IMR-90 (cell line): ENCODE results near the gene KAT6B. TPM values are rescaled to one million over a fixed set of nuclear protein-coding genes. Genes with fewer than 3 reads are reported as not detected.

Source experiments
- ATAC-seq: fragments of 200-7000 bp; cut with Tn5 transposase; 2 replicates; pipeline ENCODE4 v1.9.1; 2020; ENCODE audit warnings: low read depth, mild to moderate bottlenecking, moderate library complexity
- BruUV-seq: library from RNA; stranded (reverse); fragments of 400-500 nt; replicated peaks from 2 replicates; lab custom pipeline; 2021; lab: Mats Ljungman, UMichigan
- CTCF ChIA-PET: fragments of 300-600 bp; formaldehyde crosslinking; extraction: SDS; loops from one replicate; lab custom pipeline; 2021; ENCODE audit warnings: antibody characterized with exemption; lab: Yijun Ruan, JAX
- POLR2A ChIA-PET: fragments of 300-600 bp; sonication (Branson Sonifier 250); formaldehyde crosslinking; loops from one replicate; lab custom pipeline; 2022; ENCODE audit warnings: antibody characterized with exemption; ENCODE audit not compliant: unreplicated experiment; lab: Charles Lee
- DNase-seq: peaks from one replicate; pipeline ENCODE4 v3.0.0; 2013
- H2AFZ ChIP-seq: replicated peaks from 2 replicates; pipeline ENCODE3; 2013; ENCODE audit warnings: low read length, mild to moderate bottlenecking; ENCODE audit not compliant: poor library complexity
- H2AK5ac ChIP-seq: 2 replicates; pipeline ENCODE4 v1.6.1; 2013; ENCODE audit warnings: low read depth, low read length, inconsistent platforms
- H2AK9ac ChIP-seq: replicated peaks from 2 replicates; pipeline ENCODE3; 2013; ENCODE audit warnings: mild to moderate bottlenecking, low read depth, low read length, moderate library complexity; ENCODE audit not compliant: poor library complexity
- H2BK120ac ChIP-seq: 2 replicates; pipeline ENCODE4 v1.6.1; 2013; ENCODE audit warnings: low read depth, low read length, inconsistent platforms
- H2BK15ac ChIP-seq: 3 replicates; pipeline ENCODE4 v1.6.1; 2013; ENCODE audit warnings: low read depth, low read length, inconsistent platforms
- H2BK20ac ChIP-seq: 2 replicates; pipeline ENCODE4 v1.6.1; 2013; ENCODE audit warnings: low read depth, mild to moderate bottlenecking, inconsistent platforms, low read length, moderate library complexity
- H2BK5ac ChIP-seq: 2 replicates; pipeline ENCODE4 v1.6.1; 2013; ENCODE audit warnings: mild to moderate bottlenecking, low read depth, low read length, inconsistent platforms; ENCODE audit not compliant: poor library complexity, severe bottlenecking
- H3K14ac ChIP-seq: replicated peaks from 2 replicates; pipeline ENCODE4 v1.6.1; 2013; ENCODE audit warnings: low read depth, low read length, inconsistent platforms
- H3K18ac ChIP-seq: 2 replicates; pipeline ENCODE4 v1.6.1; 2013; ENCODE audit warnings: low read depth, low read length, control low read depth
- H3K23ac ChIP-seq: 2 replicates; pipeline ENCODE4 v1.6.1; 2013; ENCODE audit warnings: low read depth, low read length, inconsistent platforms
- H3K27ac ChIP-seq: 2 replicates; pipeline ENCODE4 v1.5.1; 2013; ENCODE audit warnings: mild to moderate bottlenecking, control low read depth, low read length; ENCODE audit not compliant: insufficient read depth
- H3K27me3 ChIP-seq: 2 replicates; pipeline ENCODE4 v1.6.1; 2013; ENCODE audit warnings: low read length; ENCODE audit not compliant: control insufficient read depth, insufficient read depth
- H3K36me3 ChIP-seq: 2 replicates; pipeline ENCODE4 v1.6.1; 2013; ENCODE audit warnings: low read length, mixed read lengths; ENCODE audit not compliant: control insufficient read depth, insufficient read depth
- H3K4ac ChIP-seq: 2 replicates; pipeline ENCODE4 v1.6.1; 2013; ENCODE audit warnings: low read depth, low read length, inconsistent platforms
- H3K4me1 ChIP-seq: 2 replicates; pipeline ENCODE4 v1.6.1; 2013; ENCODE audit warnings: low read length, mixed read lengths; ENCODE audit not compliant: control insufficient read depth, insufficient read depth
- H3K4me2 ChIP-seq: 2 replicates; pipeline ENCODE4 v1.6.1; 2013; ENCODE audit warnings: low read depth, mild to moderate bottlenecking, control low read depth, low read length, moderate library complexity
- H3K4me3 ChIP-seq: 2 replicates; pipeline ENCODE4 v1.5.1; 2013; ENCODE audit warnings: low read depth, mild to moderate bottlenecking, control low read depth, low read length, moderate library complexity; ENCODE audit not compliant: insufficient read depth
- H3K56ac ChIP-seq: 2 replicates; pipeline ENCODE4 v1.6.1; 2013; ENCODE audit warnings: low read length, inconsistent platforms; ENCODE audit not compliant: insufficient read depth; ENCODE audit errors: extremely low read depth
- H3K79me1 ChIP-seq, 2 experiments: 2 replicates each; pipeline ENCODE4 v1.6.1; 2013; ENCODE audit warnings: low read length in 2 of 2, inconsistent platforms in 1 of 2, low read depth in 1 of 2
- H3K9ac ChIP-seq: 2 replicates; pipeline ENCODE4 v1.6.1; 2013; ENCODE audit warnings: low read depth, low read length, control low read depth
- H3K9me1 ChIP-seq: 2 replicates; pipeline ENCODE4 v1.6.1; 2013; ENCODE audit warnings: low read length, inconsistent platforms; ENCODE audit not compliant: insufficient read depth
- H3K9me3 ChIP-seq: 2 replicates; pipeline ENCODE4 v1.6.1; 2013; ENCODE audit warnings: low read length; ENCODE audit not compliant: control insufficient read depth, insufficient read depth
- H4K20me1 ChIP-seq: 2 replicates; pipeline ENCODE4 v1.6.1; 2013; ENCODE audit warnings: low read length, inconsistent platforms; ENCODE audit not compliant: insufficient read depth
- H4K5ac ChIP-seq: 2 replicates; pipeline ENCODE4 v1.6.1; 2013; ENCODE audit warnings: mild to moderate bottlenecking, low read depth, low read length, control low read depth
- H4K8ac ChIP-seq, 2 experiments: 2 replicates each; pipeline ENCODE4 v1.6.1; 2013; ENCODE audit warnings: low read depth in 2 of 2, low read length in 2 of 2, control low read depth in 1 of 2, inconsistent platforms in 1 of 2
- H4K91ac ChIP-seq: 2 replicates; pipeline ENCODE4 v1.6.1; 2013; ENCODE audit warnings: low read depth, low read length, inconsistent platforms; ENCODE audit not compliant: insufficient read depth
- BHLHE40 ChIP-seq: fragments of 150-350 bp; IDR thresholded peaks from 2 replicates; pipeline ENCODE4 v1.6.1; 2016; ENCODE audit warnings: mild to moderate bottlenecking, low read depth, low read length
- CEBPB ChIP-seq: IDR thresholded peaks from 2 replicates; pipeline ENCODE4 v1.6.1; 2012; ENCODE audit warnings: low read depth, low read length, improper control_type of control experiment
- CHD1 ChIP-seq: IDR thresholded peaks from 2 replicates; pipeline ENCODE4 v1.6.1; 2012; ENCODE audit warnings: low read depth, low read length, improper control_type of control experiment
- CTCF ChIP-seq: conservative IDR thresholded peaks from 2 replicates; pipeline ENCODE4 v1.5.1; 2012; ENCODE audit warnings: mild to moderate bottlenecking, low read depth, low read length, improper control_type of control experiment
- ELK1 ChIP-seq: fragments of 150-350 bp; IDR thresholded peaks from 2 replicates; pipeline ENCODE4 v1.6.1; 2016; ENCODE audit warnings: low read depth, mild to moderate bottlenecking, low read length, moderate library complexity, borderline replicate concordance
- FOS ChIP-seq: fragments of 150-350 bp; IDR thresholded peaks from 2 replicates; pipeline ENCODE4 v1.6.1; 2016; ENCODE audit warnings: low read depth, low read length
- MAFK ChIP-seq: IDR thresholded peaks from 2 replicates; pipeline ENCODE4 v1.6.1; 2012; ENCODE audit warnings: low read depth, low read length, improper control_type of control experiment
- MAZ ChIP-seq: IDR thresholded peaks from 2 replicates; pipeline ENCODE4 v1.6.1; 2012; ENCODE audit warnings: low read depth, mild to moderate bottlenecking, low read length, improper control_type of control experiment, moderate library complexity, borderline replicate concordance
- MXI1 ChIP-seq: IDR thresholded peaks from 2 replicates; pipeline ENCODE4 v1.6.1; 2012; ENCODE audit warnings: low read depth, mild to moderate bottlenecking, low read length, moderate library complexity, borderline replicate concordance
- NFE2L2 ChIP-seq: fragments of 150-350 bp; IDR thresholded peaks from 2 replicates; pipeline ENCODE4 v1.6.1; 2016; ENCODE audit warnings: low read depth, mild to moderate bottlenecking, low read length
- POLR2A ChIP-seq: IDR thresholded peaks from 2 replicates; pipeline ENCODE4 v1.6.1; 2012; ENCODE audit warnings: mild to moderate bottlenecking, low read depth, low read length
- RAD21 ChIP-seq: IDR thresholded peaks from 2 replicates; pipeline ENCODE4 v1.6.1; 2012; ENCODE audit warnings: low read length, improper control_type of control experiment
- RCOR1 ChIP-seq: IDR thresholded peaks from 2 replicates; pipeline ENCODE4 v1.6.1; 2012; ENCODE audit warnings: mild to moderate bottlenecking, low read length, improper control_type of control experiment; ENCODE audit not compliant: insufficient replicate concordance
- RFX5 ChIP-seq: IDR thresholded peaks from 2 replicates; pipeline ENCODE4 v1.8.0; 2012; ENCODE audit warnings: low read depth, mild to moderate bottlenecking, low read length, moderate library complexity
- SMC3 ChIP-seq: fragments of 150-350 bp; IDR thresholded peaks from 2 replicates; pipeline ENCODE4 v1.6.1; 2016; ENCODE audit warnings: low read depth, mild to moderate bottlenecking, antibody characterized with exemption, low read length, moderate library complexity
- USF2 ChIP-seq: fragments of 150-350 bp; IDR thresholded peaks from 2 replicates; pipeline ENCODE4 v1.6.1; 2017; ENCODE audit warnings: mild to moderate bottlenecking, antibody characterized with exemption, low read length, low read depth
- WGBS, 2 experiments: methylation state at CpG; one replicate each; pipeline versions ENCODE4 v1.1.5 to v1.1.7; 2013; ENCODE audit warnings: missing lambda C conversion rate in 2 of 2; ENCODE audit not compliant: insufficient read length in 1 of 2; ENCODE audit errors: extremely low coverage in 2 of 2; 5-methylcytosine and 5-hydroxymethylcytosine counted together
- dilution Hi-C: fragments of 300-500 bp; cut with HindIII; formaldehyde crosslinking; loops from one replicate; pipeline ENCODE4 v1.14.3; 2018; ENCODE audit warnings: low sequenced_read_pairs; ENCODE audit not compliant: unreplicated experiment
- in situ Hi-C: fragments of 300-500 bp; cut with MboI; formaldehyde crosslinking; loops from 3 replicates; pipeline ENCODE4 v1.14.3; 2019; ENCODE audit warnings: low sequenced_read_pairs, inconsistent platforms, mixed read lengths
- intact Hi-C: fragments of 100-400 bp; cut with micrococcal nuclease; formaldehyde crosslinking; loops from 2 replicates; pipeline ENCODE4 v1.10.0; 2022
- polyA plus RNA-seq, 3 experiments: library from polyadenylated mRNA; depleted of rRNA; stranded (reverse); fragments of >200 nt; gene quantifications; 2 replicates each; pipeline ENCODE4 v1.2.3, GENCODE V29; 2012; ENCODE audit warnings: low replicate concordance in 1 of 3
- total RNA-seq: library from RNA; depleted of rRNA; stranded (reverse); fragments of >200 nt; gene quantifications from 2 replicates; pipeline ENCODE4 v1.2.3, GENCODE V29; 2012

The KAT6B gene
- total and polyA plus RNA-seq, 2 of the 4 experiments (the other 2 are of a cell fraction) = 8.8 to 28.1 TPM

GRCh38 chr10:74922921-74923320 lies 96.5 kb downstream of the KAT6B start:
- peak; percentile 52 for DNase-seq
- in situ Hi-C loops = no loop called here

More at GRCh38 chr10:74922921-74923320, 96.5 kb downstream of the KAT6B start:
- 90% methylated on average over 1 of the region's 1 CpG; no CpG with 5 or more reads in 1 of the 2 experiments for WGBS, 2 experiments
- no peak for ATAC-seq
- 0 out of 2 replicates have a peak overlapping the region, but pooled peaks have one; percentile 12 for H4K5ac ChIP-seq
- no peak overlapping the region for H2AK9ac ChIP-seq
- H2AK5ac ChIP-seq = peak overlapping the region; percentile 99
- H3K79me1 ChIP-seq = peaks cover 36 to 64% of the 10 kb centered on the region in 2 experiments
- H4K8ac ChIP-seq = peak overlapping the region; percentile 58 to 91; a peak in 3 of 4 replicates
- H2BK5ac ChIP-seq = peak overlapping the region; percentile 92
- H2AFZ ChIP-seq = no peak overlapping the region
- intact Hi-C loops (loop anchor here (10.0 kb wide), 1 partner anchor 312 kb away; the partner anchor contains the start of gene COMTD1), dilution Hi-C loops (no loop called here)
- H2BK15ac ChIP-seq = peak overlapping the region; percentile 95; the same call in 2 of the 3 replicates
- POLR2A ChIA-PET = no interaction called here
- H3K4me3 ChIP-seq = no peak overlapping the region
- CTCF ChIA-PET = interaction anchor here (0.6 kb wide), 1 partner anchor 264 kb away, joined by 3 read pairs; no protein-coding TSS in a partner anchor
- H2BK120ac ChIP-seq = peak overlapping the region; percentile 97
- H3K18ac ChIP-seq = peak overlapping the region; percentile 74; the same call in 1 of the 2 replicates
- H3K9me3 ChIP-seq = peaks cover 5% of the 10 kb centered on the region
- peak overlapping the region; percentile 54; the same call in 1 of the 2 replicates for H3K27ac ChIP-seq
- no peak overlapping the region for H3K56ac ChIP-seq
- peaks cover 30% of the 10 kb centered on the region for H3K9me1 ChIP-seq
- H3K4ac ChIP-seq = peak overlapping the region; percentile 98
- peak overlapping the region; percentile 98 for H2BK20ac ChIP-seq
- H3K4me1 ChIP-seq = peaks cover 27% of the 10 kb centered on the region
- peak overlapping the region; percentile 41; the same call in 1 of the 2 replicates for H3K4me2 ChIP-seq
- peak overlapping the region; percentile 94 for H3K14ac ChIP-seq
- no TSS peak for BruUV-seq
- H3K27me3 ChIP-seq = no peaks in the 10 kb centered on the region
- H3K36me3 ChIP-seq = no peaks in the 10 kb centered on the region
- 0 out of 2 replicates have a peak, but pooled peaks cover 2% of the 10 kb centered on the region for H4K20me1 ChIP-seq
- no peak overlapping the region for H3K9ac ChIP-seq
- TF ChIP-seq SMC3 (no peak), CEBPB (no peak), MAZ (no peak), RAD21 (no peak), MXI1 (no peak), NFE2L2 (no peak), RFX5 (no peak), CTCF (no peak), RCOR1 (no peak), BHLHE40 (no peak), ELK1 (no peak), MAFK (no peak), FOS (no peak), POLR2A (no peak), USF2 (no peak), CHD1 (no peak)
- peak overlapping the region; percentile 95; the same call in 1 of the 2 replicates for H3K23ac ChIP-seq
- peak overlapping the region; percentile 97; the same call in 1 of the 2 replicates for H4K91ac ChIP-seq
